ENCODE data around the gene EXOC7.

- TF ChIP-seq CTCF (IDR thresholded peaks at IDR 0.05) (no peak), ZFX (IDR thresholded peaks at IDR 0.05; ENCODE audit: borderline replicate concordance) (no peak)
These were observed 70.4 kb downstream of the EXOC7 start for GRCh38 chr17:76033139-76033538.

Measured in 22Rv1 (cell line).